ENCODE results near the gene TRPV5.

Gene TRPV5

GRCh38 chr7:142883571-142884285, 49.8 kb downstream of the TRPV5 start:
- no peak for DNase-seq

- DNase-seq: no peak
Observed at GRCh38 chr7:142883145-142883544, 50.4 kb downstream of the TRPV5 start.

GRCh38 chr7:142882338-142882678, 51.2 kb downstream of the TRPV5 start:
- DNase-seq: no peak

GRCh38 chr7:142881586-142882337, 51.8 kb downstream of the TRPV5 start:
- DNase-seq: no peak

- DNase-seq: peak in 1 of 2 experiments; percentile 10
Observed at GRCh38 chr7:142880876-142881505, 52.6 kb downstream of the TRPV5 start.

GRCh38 chr7:142879060-142879459, 54.5 kb downstream of the TRPV5 start:
- DNase-seq: no peak

GRCh38 chr7:142878315-142878714, 55.2 kb downstream of the TRPV5 start:
- DNase-seq: no peak

- DNase-seq: no peak
Observed at GRCh38 chr7:142876991-142877910, 56.3 kb downstream of the TRPV5 start.

GRCh38 chr7:142876236-142876960, 57.1 kb downstream of the TRPV5 start:
- DNase-seq: no peak

- DNase-seq: no peak
Observed at GRCh38 chr7:142875456-142875855, 58.1 kb downstream of the TRPV5 start.

GRCh38 chr7:142874837-142875236, 58.7 kb downstream of the TRPV5 start:
- no peak for DNase-seq

GRCh38 chr7:142874409-142874808, 59.1 kb downstream of the TRPV5 start:
- no peak for DNase-seq

- no peak for DNase-seq
Observed at GRCh38 chr7:142873871-142874270, 59.7 kb downstream of the TRPV5 start.

- no peak for DNase-seq
Observed at GRCh38 chr7:142873281-142873784, 60.2 kb downstream of the TRPV5 start.

GRCh38 chr7:142872106-142872675, 61.4 kb downstream of the TRPV5 start:
- DNase-seq: no peak

- DNase-seq: no peak
Observed at GRCh38 chr7:142871260-142872105, 62.1 kb downstream of the TRPV5 start.

- no peak for DNase-seq
Observed at GRCh38 chr7:142870566-142871259, 62.8 kb downstream of the TRPV5 start.

GRCh38 chr7:142870147-142870559, 63.4 kb downstream of the TRPV5 start:
- no peak for DNase-seq

GRCh38 chr7:142869434-142869833, 64.1 kb downstream of the TRPV5 start:
- no peak for DNase-seq

GRCh38 chr7:142868986-142869415, 64.5 kb downstream of the TRPV5 start:
- no peak for DNase-seq
